Measurements from ENCODE around the gene MYH11.

DNA sequence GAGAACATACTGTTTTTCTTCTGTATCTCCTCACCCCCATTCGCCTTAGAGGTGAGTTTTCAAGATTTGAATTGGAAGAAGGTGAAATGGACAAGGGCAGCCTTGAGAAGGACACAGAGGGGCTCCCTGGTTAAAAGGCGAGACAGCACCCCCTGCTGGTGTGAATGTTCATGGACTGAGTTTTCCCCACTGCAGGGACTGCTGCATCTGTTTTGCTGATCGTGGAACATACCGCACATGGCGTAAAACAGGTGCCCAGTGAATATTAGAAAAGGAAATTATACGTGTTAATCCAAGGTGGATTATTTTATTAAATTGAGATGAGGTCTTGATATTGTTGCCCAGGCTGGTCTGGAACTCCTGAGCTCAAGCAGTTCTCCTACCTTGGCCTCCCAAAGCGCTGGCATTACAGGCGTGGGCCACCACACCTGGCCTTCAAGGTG, 152.3 kb downstream of the MYH11 start:
- TF ChIP-seq POLR2A (IDR thresholded peaks at IDR 0.05; ENCODE audit: low read length): no peak
- TF ChIP-seq GATA1 (IDR thresholded peaks at IDR 0.05; ENCODE audit: low read depth, low read length): no peak
